GM19193 (cell line): ENCODE measurements around the gene AJAP1.

Experiments used
- POLR2A ChIP-seq: IDR thresholded peaks from 4 replicates; pipeline ENCODE4 v1.6.1; 2011; ENCODE audit not compliant: insufficient read depth, insufficient read length; ENCODE audit errors: extremely low read depth

The AJAP1 gene

GRCh38 chr1:4653796-4654725 lies at the start of gene AJAP1:
TSS of gene AJAP1 (plus strand) at chr1:4654609. CDS start at chr1:4655426, 817 bp downstream.
- TF ChIP-seq POLR2A: no peak

GRCh38 chr1:4605158-4605557 lies 49.3 kb upstream of the AJAP1 start:
- TF ChIP-seq POLR2A: no peak

- TF ChIP-seq POLR2A: no peak
These were observed 42.7 kb upstream of the AJAP1 start for GRCh38 chr1:4611563-4612341.

GRCh38 chr1:4612991-4613390 lies 41.4 kb upstream of the AJAP1 start:
- TF ChIP-seq POLR2A: no peak

GRCh38 chr1:4613606-4614370 lies 40.6 kb upstream of the AJAP1 start:
- no peak for TF ChIP-seq POLR2A

GRCh38 chr1:4614371-4615137 lies 39.9 kb upstream of the AJAP1 start:
- TF ChIP-seq POLR2A: no peak

- no peak for TF ChIP-seq POLR2A
These were observed 39.3 kb upstream of the AJAP1 start for GRCh38 chr1:4615138-4615470.

GRCh38 chr1:4615501-4615900 lies 38.9 kb upstream of the AJAP1 start:
- no peak for TF ChIP-seq POLR2A

- TF ChIP-seq POLR2A: no peak
These were observed 37.5 kb upstream of the AJAP1 start for GRCh38 chr1:4616831-4617465.

- TF ChIP-seq POLR2A: no peak
These were observed 36.9 kb upstream of the AJAP1 start for GRCh38 chr1:4617506-4617905.

- no peak for TF ChIP-seq POLR2A
These were observed 32.8 kb upstream of the AJAP1 start for GRCh38 chr1:4621646-4622045.

GRCh38 chr1:4622821-4623220 lies 31.6 kb upstream of the AJAP1 start:
- TF ChIP-seq POLR2A: no peak

GRCh38 chr1:4624141-4624715 lies 30.2 kb upstream of the AJAP1 start:
- no peak for TF ChIP-seq POLR2A

GRCh38 chr1:4624801-4625200 lies 29.6 kb upstream of the AJAP1 start:
- TF ChIP-seq POLR2A: no peak
